Cortex of kidney (tissue), 1 donor: ENCODE measurements around the gene COPG2.

ENCODE experiments used
- DNase-seq: peaks from one replicate; lab custom pipeline; 2025; lab: John Stamatoyannopoulos, UW

The COPG2 gene

GRCh38 chr7:130473876-130474275 is 194.7 kb downstream of the COPG2 start:
- DNase-seq = no peak

- no peak for DNase-seq
These were observed 195.3 kb downstream of the COPG2 start for GRCh38 chr7:130473289-130473688.

- no peak for DNase-seq
These were observed 196.6 kb downstream of the COPG2 start for GRCh38 chr7:130471974-130472373.

- no peak for DNase-seq
These were observed 199.9 kb downstream of the COPG2 start for GRCh38 chr7:130468612-130469011.

GRCh38 chr7:130463553-130464434 is 204.8 kb downstream of the COPG2 start:
- no peak for DNase-seq

GRCh38 chr7:130461272-130461671 is 207.3 kb downstream of the COPG2 start:
- no peak for DNase-seq

GRCh38 chr7:130458257-130458656 is 210.3 kb downstream of the COPG2 start:
- DNase-seq = no peak
